ENCODE results near the gene SORL1-AS1.

The SORL1-AS1 gene

DNA sequence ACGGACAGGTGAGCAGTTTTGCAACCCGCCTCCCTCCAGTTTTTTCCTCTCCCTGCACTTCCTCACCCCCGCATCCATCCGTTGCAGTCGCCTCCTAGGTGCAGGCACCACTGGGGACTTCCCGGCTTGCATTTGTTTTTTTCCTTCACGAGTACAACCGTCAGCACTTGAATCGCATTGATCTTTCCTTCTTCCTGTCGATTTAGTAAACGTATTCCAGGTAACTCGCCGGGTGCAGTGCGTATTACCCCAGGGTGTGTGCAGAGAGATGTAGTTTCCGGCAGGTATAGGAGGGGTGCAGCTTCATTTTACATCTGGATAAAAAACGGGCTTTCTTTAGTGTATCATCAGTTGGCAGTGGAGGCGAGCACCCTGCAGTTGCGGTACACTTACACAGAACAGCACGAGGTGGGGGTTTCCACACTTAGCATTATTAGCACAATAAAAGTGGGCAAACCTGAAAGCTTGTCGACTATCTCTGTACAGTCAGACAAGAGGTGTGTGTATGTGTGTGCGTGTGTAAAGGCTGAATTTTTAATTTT is at the start of gene SORL1-AS1:
SORL1-AS1 (minus strand) TSS at position 359 of the 542 bp plus-strand sequence.
- H3K4me1 Mint-ChIP-seq = peaks cover 23 to 57% (median 42%) of the 10 kb centered on the region in 3 donors
- H3K9me3 Mint-ChIP-seq = no peaks in the 10 kb centered on the region
- peak within 1 kb of the TSS; percentile 91 to 94 (median 93) for H3K4me3 Mint-ChIP-seq
- H3K27me3 Mint-ChIP-seq = peaks cover 19% of the 10 kb centered on the region
- H3K27ac Mint-ChIP-seq = peak within 1 kb of the TSS; percentile 89 to 96 (median 89)
- peaks cover 1% of the 10 kb centered on the region for H3K36me3 Mint-ChIP-seq

DNA sequence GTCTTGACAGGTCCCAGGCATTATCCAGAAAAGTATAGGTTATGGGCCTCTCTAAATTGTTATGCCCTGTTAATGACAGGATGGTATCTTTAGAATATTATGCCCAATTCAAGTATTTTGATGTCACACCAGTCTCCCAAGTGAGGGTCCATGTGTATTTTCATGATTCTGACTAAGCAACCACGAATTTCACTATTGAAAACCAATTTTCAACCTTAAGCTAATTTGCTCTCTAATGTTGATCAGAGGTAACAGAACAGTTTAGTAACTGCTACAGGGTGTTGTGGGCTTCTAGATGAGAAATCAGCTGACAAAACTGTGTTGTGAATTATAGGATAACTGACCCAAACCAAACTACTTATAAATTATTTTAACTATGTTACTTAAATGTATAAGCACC is 48.0 kb upstream of the SORL1-AS1 start:
- H3K4me1 Mint-ChIP-seq = peaks cover 5 to 11% (median 10%) of the 10 kb centered on the region in 3 donors
- no peak overlapping the region for H3K4me3 Mint-ChIP-seq
- no peak overlapping the region for H3K27ac Mint-ChIP-seq
- peaks cover 2 to 10% (median 9%) of the 10 kb centered on the region in 3 donors for H3K9me3 Mint-ChIP-seq
- no peaks in the 10 kb centered on the region for H3K27me3 Mint-ChIP-seq
- peaks cover 10% of the 10 kb centered on the region for H3K36me3 Mint-ChIP-seq

DNA sequence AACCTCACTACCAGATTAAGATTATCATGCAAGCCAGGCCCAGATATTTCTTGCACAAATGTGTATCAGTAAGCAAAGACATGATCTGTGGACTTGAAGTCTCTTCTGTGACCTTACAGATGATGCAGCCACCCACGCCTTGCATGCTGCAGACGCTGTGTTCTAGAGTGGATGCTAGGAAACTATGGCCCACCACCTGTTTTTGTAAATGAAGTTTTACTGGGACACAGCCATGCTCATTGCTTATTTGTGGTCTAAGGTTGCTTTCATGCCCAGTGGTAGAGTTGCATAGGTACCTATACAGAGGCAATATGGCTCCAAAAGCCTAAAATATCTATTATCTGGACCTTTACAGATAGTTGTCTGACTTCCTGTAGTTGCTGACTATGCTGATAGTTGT is 47.5 kb upstream of the SORL1-AS1 start:
- H3K36me3 Mint-ChIP-seq = peaks cover 10% of the 10 kb centered on the region
- peaks cover 3% of the 10 kb centered on the region for H3K27me3 Mint-ChIP-seq
- no peak overlapping the region for H3K27ac Mint-ChIP-seq
- peaks cover 10 to 15% (median 15%) of the 10 kb centered on the region in 3 donors for H3K4me1 Mint-ChIP-seq
- H3K4me3 Mint-ChIP-seq = no peak overlapping the region
- H3K9me3 Mint-ChIP-seq = peaks cover 1 to 8% (median 5%) of the 10 kb centered on the region in 3 donors

DNA sequence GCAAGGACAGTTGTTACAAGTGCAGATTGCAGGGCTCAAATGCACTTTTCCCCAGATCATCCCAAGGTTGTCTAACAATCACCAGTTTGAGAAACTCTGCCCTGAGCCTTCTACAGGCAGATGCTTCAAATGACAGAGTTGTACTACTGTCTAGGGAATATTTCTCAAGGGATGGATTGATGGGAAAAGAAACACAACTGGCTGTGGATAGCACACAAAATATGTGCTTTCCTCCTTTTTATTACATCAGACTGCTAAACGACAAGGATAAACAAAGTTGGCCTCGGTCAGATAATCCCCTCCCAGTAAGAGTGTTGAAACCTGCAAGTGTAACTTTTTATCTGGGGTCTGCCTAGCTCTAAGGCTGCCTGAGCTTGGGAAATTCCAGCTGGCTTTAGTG is 46.6 kb upstream of the SORL1-AS1 start:
- no peak overlapping the region for H3K4me3 Mint-ChIP-seq
- H3K27ac Mint-ChIP-seq = no peak overlapping the region
- H3K9me3 Mint-ChIP-seq = peaks cover 1 to 3% (median 2%) of the 10 kb centered on the region in 3 donors
- H3K27me3 Mint-ChIP-seq = peaks cover 3% of the 10 kb centered on the region
- peaks cover 6% of the 10 kb centered on the region for H3K36me3 Mint-ChIP-seq
- H3K4me1 Mint-ChIP-seq = peaks cover 16 to 23% (median 16%) of the 10 kb centered on the region in 3 donors

DNA sequence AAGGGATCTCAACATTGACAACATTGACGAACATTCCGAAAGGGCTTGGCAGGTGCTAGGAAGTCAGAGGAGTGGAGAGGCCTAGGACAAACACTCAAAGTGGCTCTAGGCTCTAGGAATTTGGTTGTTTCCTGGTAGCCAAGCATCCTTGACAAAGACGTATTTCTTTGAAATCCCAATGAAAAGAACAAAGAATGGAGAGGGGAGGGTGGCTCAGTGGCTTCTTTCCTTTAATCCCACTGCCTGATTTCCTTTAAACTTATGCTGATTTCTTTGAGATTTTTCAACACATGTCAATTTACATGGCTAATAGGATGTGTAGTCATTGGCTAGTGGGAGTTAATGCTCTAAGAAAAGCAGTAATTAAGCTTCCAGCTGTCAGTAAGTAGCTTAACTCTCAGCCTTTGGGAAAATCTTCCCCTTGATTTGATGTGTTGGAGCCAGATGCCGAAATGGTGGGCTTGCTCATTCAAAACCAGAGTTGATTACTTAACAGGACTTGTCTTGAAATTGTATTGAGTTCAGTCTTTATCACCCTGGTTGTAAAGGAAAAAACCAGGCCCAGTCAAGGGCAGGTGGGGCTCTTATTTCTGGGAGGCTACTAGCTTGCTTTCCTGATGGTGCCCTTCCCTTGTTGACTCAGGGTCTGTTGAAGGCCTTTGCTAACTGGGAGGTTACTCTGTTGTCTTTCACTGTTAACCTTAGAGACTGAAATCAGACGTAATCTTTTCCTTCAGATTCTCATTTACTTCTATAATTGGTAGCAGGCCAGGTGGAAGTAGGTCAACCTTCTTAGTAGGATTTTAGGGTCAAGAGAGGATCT is 44.6 kb upstream of the SORL1-AS1 start:
- H3K36me3 Mint-ChIP-seq = peaks cover 8% of the 10 kb centered on the region
- peaks cover 27 to 33% (median 28%) of the 10 kb centered on the region in 3 donors for H3K4me1 Mint-ChIP-seq
- H3K4me3 Mint-ChIP-seq = no peak overlapping the region
- peaks cover 1 to 3% (median 2%) of the 10 kb centered on the region in 3 donors for H3K9me3 Mint-ChIP-seq
- H3K27me3 Mint-ChIP-seq = peaks cover 3% of the 10 kb centered on the region
- no peak overlapping the region for H3K27ac Mint-ChIP-seq

DNA sequence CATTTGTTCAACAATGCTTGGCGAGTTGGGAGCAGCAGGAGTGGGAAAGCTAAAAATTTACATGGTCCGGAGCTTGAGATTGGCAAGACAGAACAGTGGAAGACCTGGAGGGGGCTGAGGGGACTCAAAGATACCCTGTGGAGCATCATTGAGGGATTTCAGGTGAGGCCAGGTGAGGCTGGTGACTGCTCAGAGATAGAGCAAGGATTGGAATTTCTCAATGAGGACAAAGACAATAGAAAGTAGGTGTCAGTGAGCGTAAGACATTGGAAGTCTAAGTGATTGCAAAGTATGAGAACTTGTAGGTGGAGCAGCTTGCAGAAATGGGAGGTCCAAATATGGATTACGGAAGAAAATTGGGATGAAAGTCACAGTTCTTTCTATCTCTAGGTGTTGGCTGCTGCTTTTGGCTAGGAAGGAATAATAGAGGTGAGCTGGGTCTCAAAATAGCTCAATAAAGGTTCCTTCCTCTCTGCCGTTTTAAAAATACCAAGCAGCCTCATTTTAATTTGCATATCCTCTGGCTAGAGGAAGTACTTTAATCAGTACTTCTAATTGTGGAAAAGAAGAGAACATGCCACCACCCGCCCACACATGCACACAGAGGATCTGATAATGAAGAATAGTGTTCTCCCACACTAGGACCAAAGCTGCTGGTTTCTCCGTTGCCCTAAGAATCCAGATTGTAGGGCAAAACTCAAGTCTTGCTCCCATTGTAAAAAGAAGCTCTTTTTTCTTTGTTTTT is 41.8 kb upstream of the SORL1-AS1 start:
- Mint-ChIP-seq H3K4me1 (peaks cover 27 to 35% (median 34%) of the 10 kb centered on the region in 3 donors), H3K27ac (peak overlapping the region in 2 of 3 donors; percentile 7 to 21), H3K4me3 (peak overlapping the region; percentile 32 to 72 (median 62)), H3K36me3 (peaks cover 7% of the 10 kb centered on the region), H3K9me3 (peaks cover 0 to 2% (median 0%) of the 10 kb centered on the region in 3 donors), H3K27me3 (peaks cover 3% of the 10 kb centered on the region)

DNA sequence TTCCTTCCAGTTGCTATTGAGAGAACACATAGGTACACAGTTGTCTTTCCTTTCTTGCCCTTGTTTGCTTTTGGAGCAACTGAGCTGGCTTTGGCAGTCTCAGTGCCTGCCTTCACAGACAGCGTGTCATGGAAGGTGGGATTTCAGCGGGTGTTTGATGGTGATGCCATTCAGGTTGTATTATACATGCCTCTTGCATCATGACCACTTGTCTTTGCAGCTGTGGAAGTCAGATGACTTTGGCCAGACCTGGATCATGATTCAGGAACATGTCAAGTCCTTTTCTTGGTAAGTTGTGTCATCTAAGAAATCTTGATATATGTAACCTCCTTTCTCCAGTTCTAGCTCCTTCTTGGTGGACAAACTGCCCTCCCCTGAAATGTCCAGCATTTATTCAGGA is 37.1 kb upstream of the SORL1-AS1 start:
- Mint-ChIP-seq H3K4me3 (no peak overlapping the region), H3K4me1 (peaks cover 20 to 23% (median 21%) of the 10 kb centered on the region in 3 donors), H3K27ac (no peak overlapping the region), H3K36me3 (peaks cover 6% of the 10 kb centered on the region), H3K9me3 (peaks cover 0 to 2% (median 0%) of the 10 kb centered on the region in 3 donors), H3K27me3 (no peaks in the 10 kb centered on the region)

DNA sequence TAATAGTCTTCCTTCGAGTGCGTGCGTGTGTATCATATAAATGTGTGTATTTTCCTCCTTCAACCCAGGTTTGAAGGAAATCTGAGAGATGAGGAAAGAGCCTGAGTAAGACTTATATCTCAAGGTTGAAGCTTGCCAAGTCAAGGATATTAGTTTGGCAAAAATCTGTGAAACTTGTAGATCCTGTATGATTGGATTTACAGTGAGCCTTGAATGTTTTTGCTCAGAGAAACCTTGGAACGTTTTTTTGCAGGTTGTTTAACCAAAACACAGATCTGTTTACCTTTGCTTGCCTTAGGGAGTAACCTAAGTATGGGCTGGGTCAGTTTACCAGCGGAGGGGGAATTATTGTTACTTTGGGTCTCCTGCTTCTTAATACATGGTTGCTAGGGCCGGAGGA is 35.9 kb upstream of the SORL1-AS1 start:
- Mint-ChIP-seq H3K9me3 (peaks cover 0 to 2% (median 0%) of the 10 kb centered on the region in 3 donors), H3K36me3 (peaks cover 6% of the 10 kb centered on the region), H3K27ac (no peak overlapping the region), H3K4me1 (peaks cover 14 to 20% (median 19%) of the 10 kb centered on the region in 3 donors), H3K4me3 (peak overlapping the region in 1 of 4 donors; percentile 2), H3K27me3 (no peaks in the 10 kb centered on the region)

DNA sequence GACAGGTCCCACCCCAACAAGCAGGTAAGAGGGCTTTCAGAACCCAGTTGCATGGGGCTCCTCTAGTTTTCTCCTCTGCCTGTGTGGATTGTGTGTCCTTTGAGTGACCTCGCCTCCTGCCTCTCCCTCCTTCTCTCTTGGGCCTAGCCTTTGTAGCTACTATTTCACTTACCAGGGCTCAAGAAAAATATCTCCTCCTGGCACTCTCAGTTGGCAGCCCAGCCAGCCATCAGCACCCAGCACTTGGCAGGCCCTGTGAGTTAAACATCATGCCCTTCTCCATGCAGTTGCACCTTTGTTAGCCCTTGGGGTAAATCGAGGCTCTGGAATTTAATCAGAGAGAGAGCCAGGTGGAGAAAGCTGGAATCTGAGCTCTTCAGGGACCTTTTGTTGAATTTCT is 35.4 kb upstream of the SORL1-AS1 start:
- Mint-ChIP-seq H3K4me3 (no peak overlapping the region), H3K27me3 (no peaks in the 10 kb centered on the region), H3K27ac (no peak overlapping the region), H3K36me3 (peaks cover 4% of the 10 kb centered on the region), H3K9me3 (peaks cover 0 to 2% (median 0%) of the 10 kb centered on the region in 3 donors), H3K4me1 (peaks cover 13 to 21% (median 20%) of the 10 kb centered on the region in 3 donors)

DNA sequence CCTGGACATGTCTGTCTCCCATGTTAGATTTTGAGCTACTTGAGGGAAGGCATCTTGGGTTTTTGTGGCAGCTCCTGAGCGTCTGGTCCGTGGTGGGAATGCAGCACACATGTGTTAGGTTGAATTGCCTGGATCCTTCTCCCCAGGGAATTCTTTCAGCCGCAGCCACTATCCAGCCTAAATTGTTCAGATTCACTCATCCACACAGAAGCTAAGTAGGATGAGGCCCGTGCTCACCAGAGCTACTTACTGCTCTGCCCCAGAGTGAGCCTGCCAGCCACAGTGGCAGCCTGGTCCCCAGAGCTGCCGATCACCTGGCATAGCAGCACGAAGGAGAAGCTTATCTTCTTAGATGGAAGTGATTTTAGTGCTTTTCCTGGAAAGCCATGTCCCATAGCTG is 34.4 kb upstream of the SORL1-AS1 start:
- Mint-ChIP-seq H3K27ac (peak overlapping the region in 1 of 3 donors; percentile 21), H3K4me1 (peaks cover 20 to 30% (median 27%) of the 10 kb centered on the region in 3 donors), H3K4me3 (no peak overlapping the region), H3K36me3 (peaks cover 4% of the 10 kb centered on the region), H3K27me3 (no peaks in the 10 kb centered on the region), H3K9me3 (peaks cover 0 to 2% (median 0%) of the 10 kb centered on the region in 3 donors)

DNA sequence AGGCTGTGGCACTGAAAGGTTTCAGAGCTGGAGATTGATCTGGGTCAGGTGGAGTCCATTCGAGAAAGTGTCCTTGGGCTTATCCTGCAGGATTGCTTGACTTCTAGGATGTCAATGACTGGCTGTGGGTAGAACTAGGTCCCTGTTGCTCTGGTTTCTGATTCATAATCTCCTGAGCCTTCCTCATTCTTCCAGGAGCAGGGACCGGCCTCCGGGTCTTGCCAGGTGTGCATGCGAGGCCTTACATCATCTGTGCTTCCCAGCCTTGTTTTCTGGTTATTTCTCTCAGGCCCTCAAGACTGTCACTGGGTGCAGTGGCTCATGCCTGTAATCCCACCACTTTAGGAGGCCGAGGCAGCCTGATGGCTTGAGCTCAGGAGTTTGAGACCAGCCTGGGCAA is 33.3 kb upstream of the SORL1-AS1 start:
- Mint-ChIP-seq H3K4me3 (no peak overlapping the region), H3K9me3 (no peaks in the 10 kb centered on the region), H3K36me3 (peaks cover 4% of the 10 kb centered on the region), H3K4me1 (peaks cover 24 to 31% (median 26%) of the 10 kb centered on the region in 3 donors), H3K27ac (no peak overlapping the region), H3K27me3 (no peaks in the 10 kb centered on the region)

DNA sequence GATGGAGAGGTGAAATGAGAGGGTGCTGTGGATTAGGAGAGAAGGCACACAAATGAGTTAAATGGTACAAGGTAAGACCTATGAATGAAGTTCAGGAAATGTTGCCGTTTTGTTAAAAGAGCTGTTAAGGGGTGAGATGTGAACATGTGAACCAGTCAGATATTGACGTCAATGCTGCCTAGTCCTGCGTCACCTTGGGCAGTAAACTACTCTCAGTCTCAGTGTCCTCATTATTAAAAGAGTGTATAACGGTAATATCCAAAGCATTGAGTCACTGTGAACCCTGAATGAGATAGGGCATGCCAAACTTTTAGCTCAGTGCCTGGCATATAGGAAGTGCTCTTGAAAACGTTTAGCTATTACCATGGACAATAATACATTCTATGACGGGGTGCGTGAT is 32.4 kb upstream of the SORL1-AS1 start:
- Mint-ChIP-seq H3K27ac (peak overlapping the region in 1 of 3 donors; percentile 75), H3K36me3 (peaks cover 4% of the 10 kb centered on the region), H3K4me1 (peaks cover 24 to 31% (median 26%) of the 10 kb centered on the region in 3 donors), H3K4me3 (no peak overlapping the region), H3K9me3 (no peaks in the 10 kb centered on the region), H3K27me3 (no peaks in the 10 kb centered on the region)

DNA sequence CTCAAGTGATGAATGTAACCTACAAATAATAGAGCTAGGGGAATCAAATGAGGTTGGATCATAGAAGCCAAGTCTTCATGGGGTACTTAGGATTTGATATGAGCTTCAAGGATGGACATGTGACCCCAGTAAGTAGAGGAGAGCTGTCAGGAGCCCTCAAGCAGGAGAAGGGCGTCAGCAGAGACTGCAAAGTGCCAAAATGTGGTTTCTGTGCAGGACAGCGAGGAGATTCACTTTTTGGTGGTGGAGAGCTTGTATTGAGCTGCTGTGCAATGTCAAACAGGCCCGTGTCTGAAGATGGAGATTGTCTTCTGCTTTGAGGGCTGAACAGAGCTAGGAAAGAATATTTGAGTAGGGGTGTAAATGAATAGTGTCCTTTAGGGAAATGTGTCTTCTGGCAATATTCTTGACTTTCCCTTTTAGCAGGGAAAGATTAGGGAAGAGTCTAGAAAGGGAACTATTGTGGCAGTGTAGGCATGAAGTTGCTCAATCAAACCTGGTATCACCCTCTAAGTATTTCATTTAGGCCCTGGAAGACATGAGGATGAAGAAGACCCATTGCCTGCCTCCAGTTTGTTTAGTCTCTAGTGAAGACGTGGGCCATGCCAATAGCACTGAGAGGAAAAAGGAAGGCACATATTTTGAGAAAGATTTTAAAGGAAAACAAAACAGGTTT is 31.2 kb upstream of the SORL1-AS1 start:
- Mint-ChIP-seq H3K4me3 (no peak overlapping the region), H3K9me3 (no peaks in the 10 kb centered on the region), H3K27me3 (no peaks in the 10 kb centered on the region), H3K27ac (peak overlapping the region in 1 of 3 donors; percentile 38), H3K4me1 (peaks cover 22 to 31% (median 26%) of the 10 kb centered on the region in 3 donors), H3K36me3 (peaks cover 2% of the 10 kb centered on the region)

Data from IgD-negative memory B cell (primary cell).